HG03457 (cell line): ENCODE results near the gene LAMC3.

Experiments used
- ATAC-seq: cut with Tn5 transposase; IDR thresholded peaks from one replicate; pipeline ENCODE4 v1.9.1; 2021; ENCODE audit warnings: moderate number of reproducible peaks; ENCODE audit not compliant: unreplicated experiment

The LAMC3 gene

DNA sequence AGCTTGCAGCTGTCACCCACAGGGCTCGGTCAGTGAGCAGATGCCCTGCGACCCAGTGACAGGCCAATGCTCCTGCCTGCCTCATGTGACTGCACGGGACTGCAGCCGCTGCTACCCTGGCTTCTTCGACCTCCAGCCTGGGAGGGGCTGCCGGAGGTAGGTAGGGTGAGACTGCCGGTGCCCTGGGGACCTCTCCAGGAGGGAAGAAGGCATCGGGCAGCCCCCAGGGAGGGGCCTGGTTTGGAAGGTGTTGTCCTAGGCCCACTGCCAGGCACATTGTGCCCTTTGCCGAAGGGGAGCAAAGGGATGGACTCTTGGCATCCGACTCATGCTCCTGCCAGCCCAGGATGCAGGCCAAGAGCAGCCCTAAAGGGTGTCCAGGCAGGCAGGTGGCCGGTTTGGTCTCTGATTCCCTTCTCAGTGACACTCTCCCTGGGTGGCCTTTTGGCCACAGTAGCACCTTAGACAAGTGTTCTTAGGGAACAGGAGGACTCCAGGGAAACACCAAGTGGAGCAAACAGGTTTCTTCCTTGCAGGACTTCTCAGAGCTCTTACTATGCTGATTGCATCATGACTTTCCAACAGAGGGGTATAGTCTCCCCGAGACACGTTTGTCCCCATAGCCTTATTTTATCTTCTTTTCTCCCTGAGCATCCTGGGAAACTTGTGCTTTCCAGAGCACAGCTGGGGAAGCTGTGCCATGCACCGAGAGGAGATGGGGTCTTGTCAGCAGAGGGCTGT lies 59.3 kb downstream of the LAMC3 start:
- ATAC-seq, result no peak

DNA sequence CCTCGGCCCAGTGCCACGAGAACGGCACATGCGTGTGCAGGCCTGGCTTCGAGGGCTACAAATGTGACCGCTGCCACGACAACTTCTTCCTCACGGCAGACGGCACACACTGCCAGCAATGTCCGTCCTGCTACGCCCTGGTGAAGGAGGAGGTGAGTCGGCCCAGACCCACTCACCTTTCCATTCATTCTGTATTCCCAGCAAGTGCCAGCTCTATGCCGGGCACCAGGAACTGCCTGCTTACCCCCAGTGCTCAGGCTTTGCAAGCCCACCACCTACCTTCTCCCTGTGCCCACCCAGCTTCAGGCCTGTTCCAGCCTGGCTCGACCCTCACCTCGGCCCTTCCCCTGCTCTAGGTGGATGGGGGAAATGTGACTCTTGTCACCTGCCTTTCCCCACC lies 60.7 kb downstream of the LAMC3 start:
- ATAC-seq, result no peak

DNA sequence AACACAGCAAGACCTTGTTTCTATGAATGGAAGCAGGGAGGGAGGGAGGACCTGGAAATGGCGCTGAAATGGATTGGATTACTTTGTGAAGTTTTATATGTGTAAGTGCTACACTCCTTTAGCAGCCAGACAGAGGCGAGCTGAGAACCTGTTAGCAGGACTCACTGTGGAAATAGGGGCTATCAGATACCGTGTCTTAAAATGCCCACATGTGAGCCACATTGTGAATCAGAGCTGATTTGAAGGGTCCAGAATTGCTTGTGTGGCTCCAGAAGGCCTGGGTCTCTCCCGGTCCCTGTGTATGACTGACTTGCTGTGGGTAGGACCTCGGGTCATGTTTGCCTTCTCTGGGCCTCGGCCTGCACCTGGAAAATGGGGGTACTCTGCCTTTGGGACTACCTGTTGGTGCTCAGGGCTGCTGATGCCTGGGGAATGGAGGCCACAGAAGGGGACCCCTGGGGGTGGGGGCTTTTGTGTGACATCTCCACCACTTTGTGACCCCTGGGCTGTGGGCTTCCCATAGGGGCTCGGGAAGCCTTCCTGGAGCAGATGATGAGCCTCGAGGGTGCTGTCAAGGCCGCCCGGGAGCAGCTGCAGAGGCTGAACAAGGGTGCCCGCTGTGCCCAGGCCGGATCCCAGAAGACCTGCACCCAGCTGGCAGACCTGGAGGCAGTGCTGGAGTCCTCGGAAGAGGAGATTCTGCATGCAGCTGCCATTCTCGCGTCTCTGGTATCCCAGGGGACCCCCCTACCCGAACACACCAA lies 63.3 kb downstream of the LAMC3 start:
- no peak for ATAC-seq

DNA sequence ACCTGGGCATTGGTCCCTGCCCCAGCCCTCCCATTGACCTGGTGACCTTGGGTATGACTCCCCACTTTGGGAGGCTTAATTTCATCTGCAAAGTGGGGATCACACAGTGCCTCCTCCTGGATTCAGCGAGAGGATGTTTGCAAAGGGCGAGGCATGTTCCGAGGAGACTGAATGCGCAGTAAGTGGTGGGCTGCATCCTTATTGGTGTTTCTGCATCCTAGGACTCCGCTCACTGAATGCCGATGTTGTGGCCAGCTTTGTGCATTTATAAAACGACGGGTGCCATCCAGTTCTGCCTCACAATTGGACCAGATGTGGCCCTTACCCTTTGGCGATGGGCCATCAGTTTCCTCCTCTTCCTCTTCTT lies 63.9 kb downstream of the LAMC3 start:
- ATAC-seq, result no peak

DNA sequence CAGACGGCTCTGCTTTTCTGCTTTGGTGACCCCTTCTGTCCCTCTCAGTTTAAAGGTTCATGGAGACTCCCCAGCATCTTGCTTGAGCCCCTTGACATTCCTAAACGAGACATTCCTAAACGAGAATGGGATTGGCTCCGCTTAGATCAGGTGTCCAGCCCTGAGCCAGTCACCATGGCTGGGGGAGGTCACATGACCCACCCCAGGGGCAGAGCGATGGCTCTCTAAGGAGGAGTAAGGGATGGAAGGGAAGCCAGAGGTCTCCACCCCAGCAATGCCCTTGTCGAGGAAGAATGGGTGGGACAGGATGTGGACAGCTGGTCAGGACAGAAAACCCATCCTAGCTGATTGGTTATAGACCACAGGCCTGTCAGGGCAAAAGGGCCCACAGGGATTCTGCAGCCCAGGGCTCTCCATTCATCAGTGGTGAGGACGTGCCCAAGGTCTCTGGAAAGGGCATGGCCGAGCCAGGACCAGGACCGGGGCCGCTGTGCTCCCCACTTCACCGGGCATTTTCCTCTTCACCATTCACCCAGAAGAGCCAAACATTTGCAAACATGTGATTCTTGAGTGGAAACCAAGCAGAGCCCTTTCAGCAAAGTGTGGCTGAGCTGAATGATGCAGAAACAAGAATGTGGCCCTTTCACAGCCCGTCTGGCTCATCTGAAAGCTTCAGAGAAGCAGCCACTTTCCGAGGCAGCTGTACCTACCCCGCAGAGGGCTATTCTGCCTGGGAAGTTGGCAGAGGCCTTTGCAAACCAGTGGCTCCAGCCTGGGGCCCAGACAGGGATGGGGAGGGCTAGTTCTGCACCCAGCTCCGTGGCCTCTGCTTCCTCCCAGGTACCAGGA lies 67.6 kb downstream of the LAMC3 start:
- no peak for ATAC-seq

DNA sequence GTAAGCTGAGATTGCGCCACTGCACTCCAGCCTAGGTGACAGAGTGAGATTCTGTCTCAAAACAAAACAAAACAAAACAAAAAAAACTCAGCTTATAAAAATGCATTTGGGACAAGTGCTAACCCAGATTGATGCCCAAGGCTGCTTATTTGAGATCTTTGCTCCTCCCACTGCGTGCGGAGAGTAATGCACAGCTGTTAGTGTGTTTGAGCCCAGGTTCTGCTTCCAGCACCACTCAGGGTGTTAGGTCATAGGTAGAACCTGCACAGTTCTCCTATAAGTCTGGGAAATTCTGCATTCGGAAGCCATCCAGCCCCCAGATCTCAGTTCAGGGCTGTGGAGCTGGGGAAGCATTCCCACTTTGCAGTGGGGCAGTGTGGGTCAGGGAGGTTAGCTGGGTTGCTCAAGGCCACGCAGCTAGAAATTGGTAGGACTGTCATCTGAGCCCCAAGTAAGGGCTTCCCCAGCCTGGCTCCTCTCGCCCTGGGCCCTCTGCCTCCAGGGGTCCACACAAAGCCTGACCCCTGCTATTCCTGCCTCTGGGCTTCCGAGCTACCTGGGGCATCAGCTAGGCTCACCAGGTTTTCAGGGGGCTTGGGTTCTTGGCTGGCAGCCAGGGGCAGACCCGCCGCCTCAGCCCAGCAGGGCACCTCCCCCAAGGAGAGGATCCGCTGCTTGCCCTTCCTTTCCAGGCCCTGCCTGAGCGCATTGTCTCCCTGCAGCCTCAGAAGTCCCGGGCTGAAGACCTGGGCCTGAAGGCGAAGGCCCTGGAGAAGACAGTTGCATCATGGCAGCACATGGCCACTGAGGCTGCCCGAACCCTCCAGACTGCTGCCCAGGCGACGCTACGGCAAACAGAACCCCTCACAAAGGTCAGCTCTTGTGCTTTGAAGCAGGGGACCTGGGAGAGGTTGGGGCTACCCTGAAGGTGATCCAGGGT lies 69.7 kb downstream of the LAMC3 start:
- ATAC-seq, result no peak

DNA sequence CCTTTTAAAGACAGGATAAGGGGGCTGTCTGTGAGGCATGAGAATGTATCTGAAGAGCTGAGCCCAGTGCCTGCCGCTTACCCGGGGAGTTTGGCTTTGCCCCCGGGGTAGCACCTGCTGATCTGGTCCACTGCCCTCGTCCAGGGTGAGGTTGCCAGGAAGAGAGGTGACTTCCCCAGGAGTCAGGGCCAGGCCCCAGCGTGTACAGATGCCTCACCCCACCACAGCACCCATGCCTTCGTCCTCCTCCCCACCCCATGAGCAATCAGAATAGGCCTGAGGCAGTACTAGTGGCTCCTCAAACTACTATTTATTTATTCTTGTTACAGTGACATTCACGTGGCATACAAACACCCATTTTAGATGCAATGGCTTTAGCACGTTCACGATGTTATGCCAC lies 71.6 kb downstream of the LAMC3 start:
- ATAC-seq, result no peak

DNA sequence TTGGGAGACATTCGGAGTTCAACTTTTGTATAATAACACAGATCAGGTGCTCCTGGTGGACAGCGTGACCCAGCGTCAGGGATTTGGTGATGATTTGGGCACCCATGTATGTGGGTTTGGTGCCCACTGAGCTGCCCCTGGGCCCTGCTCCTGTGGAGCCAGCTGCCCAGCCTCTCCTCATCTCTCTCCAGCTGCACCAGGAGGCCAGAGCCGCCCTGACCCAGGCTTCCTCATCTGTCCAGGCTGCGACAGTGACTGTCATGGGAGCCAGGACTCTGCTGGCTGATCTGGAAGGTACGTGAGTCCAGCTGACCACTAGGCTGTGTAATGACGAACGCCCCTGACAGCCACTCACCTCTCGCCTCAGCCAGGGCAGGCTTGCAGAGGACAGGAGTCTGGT lies 72.9 kb downstream of the LAMC3 start:
- no peak for ATAC-seq

DNA sequence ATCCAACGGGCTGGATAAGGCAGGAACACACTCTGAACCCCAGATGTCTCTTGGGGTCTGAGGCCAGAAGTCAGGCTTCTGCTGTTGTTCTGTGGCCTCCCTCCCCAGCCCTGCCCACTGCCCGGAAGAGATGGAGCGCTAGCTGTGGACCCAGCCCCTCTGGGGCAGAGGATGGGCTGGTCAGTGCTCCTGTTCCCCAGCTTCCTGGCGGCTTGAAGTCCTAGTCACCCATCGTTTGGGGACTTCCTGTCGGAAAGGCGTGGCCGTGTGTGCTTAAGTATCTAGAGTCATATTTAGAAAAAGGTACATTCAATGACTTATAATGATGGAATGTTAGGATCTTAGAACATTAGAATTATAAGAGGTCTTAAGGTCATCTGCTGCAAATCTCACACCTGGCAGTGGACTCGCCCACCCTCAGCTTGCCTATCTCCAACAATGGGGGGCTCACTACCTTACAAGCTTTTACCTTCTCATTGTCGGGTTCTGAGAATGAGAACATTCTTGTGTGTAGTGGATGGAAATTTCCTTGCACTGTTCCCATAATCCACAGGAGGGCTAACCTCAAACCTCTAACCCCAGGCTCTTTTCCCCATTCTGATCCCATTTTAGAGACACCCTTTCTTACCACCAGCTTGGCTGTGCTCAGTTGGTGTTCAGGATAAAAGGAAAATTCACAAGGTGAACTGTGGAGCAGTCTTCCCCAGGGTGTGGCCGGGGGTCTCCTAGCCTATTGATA lies 74.0 kb downstream of the LAMC3 start:
- no peak for ATAC-seq

DNA sequence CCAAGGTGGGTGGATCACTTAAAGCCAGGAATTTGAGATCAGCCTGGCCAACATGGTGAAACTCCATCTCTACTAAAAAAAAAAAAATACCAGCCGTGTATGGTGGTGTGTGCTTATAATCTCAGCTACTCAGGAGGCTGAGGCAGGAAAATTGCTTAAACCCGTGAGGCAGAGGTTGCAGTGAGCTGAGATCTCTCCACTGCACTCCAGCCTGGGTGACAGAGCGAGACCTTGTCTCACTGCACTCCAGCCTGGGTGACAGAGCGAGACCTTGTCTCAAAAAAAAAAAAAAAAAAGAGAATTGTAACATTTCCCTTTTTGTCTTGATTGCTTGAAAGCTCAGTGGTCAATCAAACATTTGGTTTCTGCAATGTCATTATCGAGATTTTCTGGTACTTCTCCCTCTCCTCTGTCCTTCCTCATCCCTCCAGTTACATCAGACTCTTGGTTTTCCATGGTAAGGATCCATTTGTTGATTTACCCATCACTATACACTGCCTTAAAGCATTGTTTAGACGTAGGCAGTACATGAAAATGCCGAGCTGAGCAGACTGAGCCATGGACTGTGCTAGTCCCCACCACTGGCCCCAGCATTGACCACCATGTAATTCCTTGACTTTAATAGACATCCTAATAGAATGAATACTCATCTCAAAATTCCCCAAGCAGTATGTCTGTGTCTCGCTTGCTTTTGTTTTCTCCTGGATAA lies 75.8 kb downstream of the LAMC3 start:
- ATAC-seq, result no peak

DNA sequence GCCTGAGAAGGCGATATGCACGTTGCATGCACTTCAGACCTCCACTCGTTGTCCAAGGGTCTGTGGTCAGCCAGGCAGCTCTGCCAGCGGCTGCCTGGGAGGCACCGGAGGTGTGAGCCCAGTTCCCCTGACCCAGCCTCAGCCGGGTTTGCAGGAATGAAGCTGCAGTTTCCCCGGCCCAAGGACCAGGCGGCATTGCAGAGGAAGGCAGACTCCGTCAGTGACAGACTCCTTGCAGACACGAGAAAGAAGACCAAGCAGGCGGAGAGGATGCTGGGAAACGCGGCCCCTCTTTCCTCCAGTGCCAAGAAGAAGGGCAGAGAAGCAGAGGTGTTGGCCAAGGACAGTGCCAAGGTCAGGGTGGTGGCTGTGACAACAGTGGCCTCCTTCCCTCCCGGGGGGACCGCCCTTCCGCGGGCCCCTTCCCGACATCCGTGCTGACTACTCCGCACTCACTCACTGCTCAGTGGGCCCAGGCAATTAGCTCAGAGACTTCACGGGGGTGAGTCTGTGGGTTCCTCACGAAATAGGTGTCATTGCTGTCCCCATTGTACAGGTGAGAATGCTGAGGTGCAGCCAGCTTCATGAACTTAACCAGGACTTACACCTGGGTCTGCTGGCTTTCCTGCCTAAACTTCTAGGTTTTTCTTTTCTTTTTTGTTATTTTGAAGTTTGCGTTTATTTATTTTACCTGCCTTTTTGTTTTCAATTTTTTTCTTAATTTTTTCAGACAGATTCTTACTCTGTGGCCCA lies 76.6 kb downstream of the LAMC3 start:
- ATAC-seq, result no peak

DNA sequence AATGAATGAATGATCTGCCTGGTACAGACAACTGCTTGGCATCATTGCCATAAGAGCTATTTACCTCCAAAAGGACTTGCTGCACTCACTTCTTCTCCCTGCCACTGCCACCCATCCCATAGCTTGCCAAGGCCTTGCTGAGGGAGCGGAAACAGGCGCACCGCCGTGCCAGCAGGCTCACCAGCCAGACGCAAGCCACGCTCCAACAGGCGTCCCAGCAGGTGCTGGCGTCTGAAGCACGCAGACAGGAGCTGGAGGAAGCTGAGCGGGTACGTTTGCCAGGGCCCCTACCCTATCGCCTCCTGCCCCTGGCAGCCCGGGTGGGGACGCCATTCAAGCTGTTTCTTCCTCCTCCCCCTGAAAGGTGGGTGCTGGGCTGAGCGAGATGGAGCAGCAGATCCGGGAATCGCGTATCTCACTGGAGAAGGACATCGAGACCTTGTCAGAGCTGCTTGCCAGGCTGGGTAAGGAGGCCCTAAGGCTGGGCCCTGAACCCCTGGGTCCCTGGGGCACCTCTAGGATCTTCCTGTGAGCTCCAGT lies 78.5 kb downstream of the LAMC3 start:
- no peak for ATAC-seq

DNA sequence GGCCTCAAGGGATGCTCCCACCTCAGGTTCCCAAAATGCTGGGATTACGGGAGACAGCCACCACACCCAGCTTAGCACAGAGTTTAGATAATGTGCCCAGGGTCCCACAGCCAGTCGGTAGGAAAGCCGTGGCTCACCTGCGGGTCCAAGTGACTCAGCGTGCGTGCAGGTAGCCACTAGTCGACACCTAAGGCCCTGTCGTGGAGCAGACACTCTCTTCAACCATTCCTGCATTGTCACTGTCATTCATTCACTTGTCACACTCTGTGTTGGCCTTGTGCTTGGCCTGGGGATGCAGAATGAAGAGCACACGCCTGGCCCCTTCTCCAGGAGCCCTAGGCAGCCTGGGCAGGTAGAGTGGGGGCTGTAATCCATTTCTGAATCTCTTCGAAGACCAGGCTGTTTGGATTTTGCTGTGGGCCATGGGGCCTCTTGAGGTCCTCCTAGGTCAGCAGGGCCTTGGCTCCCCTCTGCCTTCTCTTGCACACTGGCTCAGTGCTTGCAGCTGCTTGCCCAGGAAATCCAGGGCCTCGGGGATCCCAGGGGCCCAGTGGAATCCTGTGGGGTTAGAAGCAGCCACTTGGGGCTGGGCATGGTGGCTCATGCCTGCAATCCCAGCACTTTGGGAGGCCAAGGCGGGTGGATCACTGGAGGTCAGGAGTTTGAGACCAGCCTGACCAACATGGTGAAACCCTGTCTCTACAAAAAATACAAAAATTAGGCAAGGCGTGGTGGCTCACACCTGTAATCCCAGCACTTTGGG lies 81.2 kb downstream of the LAMC3 start:
- ATAC-seq, result no peak

DNA sequence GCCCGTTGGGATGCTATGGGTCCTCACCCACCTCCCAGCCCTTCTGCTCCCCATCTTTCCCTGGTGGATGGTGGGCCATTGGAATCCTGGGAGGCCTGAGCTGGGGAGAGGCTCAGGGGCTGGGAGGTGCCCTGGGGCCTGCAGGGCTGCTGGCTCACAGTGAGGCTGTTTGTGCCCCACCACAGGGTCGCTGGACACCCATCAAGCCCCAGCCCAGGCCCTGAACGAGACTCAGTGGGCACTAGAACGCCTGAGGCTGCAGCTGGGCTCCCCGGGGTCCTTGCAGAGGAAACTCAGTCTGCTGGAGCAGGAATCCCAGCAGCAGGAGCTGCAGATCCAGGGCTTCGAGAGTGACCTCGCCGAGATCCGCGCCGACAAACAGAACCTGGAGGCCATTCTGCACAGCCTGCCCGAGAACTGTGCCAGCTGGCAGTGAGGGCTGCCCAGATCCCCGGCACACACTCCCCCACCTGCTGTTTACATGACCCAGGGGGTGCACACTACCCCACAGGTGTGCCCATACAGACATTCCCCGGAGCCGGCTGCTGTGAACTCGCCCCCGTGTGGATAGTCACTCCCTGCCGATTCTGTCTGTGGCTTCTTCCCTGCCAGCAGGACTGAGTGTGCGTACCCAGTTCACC lies 82.5 kb downstream of the LAMC3 start:
- no peak for ATAC-seq

DNA sequence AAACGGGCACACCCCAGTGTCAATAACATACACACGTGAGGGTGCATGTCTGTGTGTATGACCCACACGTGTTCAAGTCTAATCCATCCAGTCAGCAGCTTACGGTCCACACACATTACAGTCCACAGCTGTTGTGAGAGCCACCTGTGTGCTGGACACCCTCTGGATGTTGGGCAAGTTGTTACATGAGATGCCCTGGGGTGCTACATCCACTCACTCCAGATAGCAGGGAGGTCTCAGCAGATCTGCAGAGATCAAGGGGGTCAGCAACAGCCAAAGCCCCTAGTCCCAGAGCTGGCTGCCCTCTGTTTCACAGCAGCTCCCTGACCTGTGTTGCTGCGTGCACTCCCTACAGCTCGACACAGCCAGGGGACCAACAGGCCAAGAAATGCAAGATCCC lies 83.1 kb downstream of the LAMC3 start:
- no peak for ATAC-seq

DNA sequence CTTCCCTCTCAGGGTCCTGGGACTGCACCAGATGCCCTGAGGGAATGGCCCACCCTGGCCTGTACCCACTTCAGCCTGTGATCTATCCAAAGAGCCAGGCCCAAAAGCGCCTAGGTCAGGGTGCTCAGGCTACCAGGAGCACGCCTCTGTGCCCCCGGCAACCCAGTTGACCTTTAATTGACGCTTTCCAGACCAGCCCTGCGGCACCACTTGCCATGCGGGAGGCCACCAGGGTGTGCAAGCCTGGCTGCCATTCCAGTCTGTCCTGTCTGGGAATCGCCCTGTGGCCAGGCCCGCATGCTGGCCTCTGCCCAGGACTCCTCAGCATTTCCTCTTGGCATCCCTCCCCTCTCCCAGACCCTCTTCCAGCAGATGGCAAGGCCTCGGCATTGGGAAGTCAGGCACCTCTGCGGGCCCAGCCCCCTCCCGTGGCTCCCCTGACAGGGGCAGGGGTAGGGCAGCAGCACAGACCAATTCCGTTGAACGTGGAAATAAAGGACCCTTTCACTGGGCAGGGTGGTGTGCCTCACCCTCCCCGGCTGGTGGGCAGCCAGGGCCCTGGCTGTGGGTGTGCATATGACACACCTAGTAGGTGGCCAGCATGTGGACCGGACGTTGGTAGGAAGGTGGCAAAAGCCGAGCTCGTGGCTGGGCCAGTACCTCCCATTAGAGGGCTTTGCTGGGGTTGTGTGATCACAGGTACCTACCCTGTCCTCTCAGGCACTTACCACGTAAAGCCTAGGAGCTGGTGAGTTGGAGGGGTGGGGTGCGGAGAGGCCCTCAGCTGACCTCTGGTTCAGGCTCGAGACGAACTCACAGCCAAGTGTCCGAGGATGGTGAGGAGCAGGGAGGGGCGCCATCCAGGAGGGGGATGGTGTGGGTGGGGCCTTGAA lies 83.8 kb downstream of the LAMC3 start:
- no peak for ATAC-seq
